ENCODE results near the gene SCUBE1. TPM values are rescaled to one million over a fixed set of nuclear protein-coding genes. Genes with fewer than 3 reads are reported as not detected.

Gene SCUBE1
- total and polyA plus RNA-seq, 2 experiments from 2014 or later: 2.1 to 2.2 TPM

- Histone ChIP-seq H3K27ac (no peak overlapping the region), H3K9me2 (replicated peaks; ENCODE audit: insufficient read depth) (no peaks in the 10 kb centered on the region), H3K27me3 (no peaks in the 10 kb centered on the region), H3K4me1 (ENCODE audit: insufficient read depth) (no peaks in the 10 kb centered on the region), H3K9me3 (ENCODE audit: low read depth) (no peaks in the 10 kb centered on the region), H3K4me2 (no peak overlapping the region), H2AFZ (no peak overlapping the region), H3K79me2 (no peaks in the 10 kb centered on the region), H3K4me3 (no peak overlapping the region), H4K20me1 (ENCODE audit: insufficient read depth, poor library complexity, severe bottlenecking) (no peaks in the 10 kb centered on the region), H3K36me3 (replicated peaks; ENCODE audit: insufficient read depth, low read depth) (no peaks in the 10 kb centered on the region)
- WGBS (ENCODE audit: low lambda C conversion rate, missing lambda C conversion rate): 92% methylated on average over 16 of the region's 16 CpGs
- TF ChIP-seq EZH2 (IDR thresholded peaks at IDR 0.05; ENCODE audit: borderline replicate concordance): no peak
- no peak for TF ChIP-seq EZH2phosphoT487 (IDR thresholded peaks at IDR 0.05; ENCODE audit: low read depth, severe bottlenecking, unreplicated experiment)
- no peak for TF ChIP-seq CTCF (IDR thresholded peaks at IDR 0.05; ENCODE audit: poor library complexity)
- DNase-seq (ENCODE audit: low spot score): no peak
Measured at GRCh38 chr22:43249789-43250471, 93.2 kb downstream of the SCUBE1 start.

- 88% methylated on average over 10 of the region's 10 CpGs for WGBS (ENCODE audit: low lambda C conversion rate, missing lambda C conversion rate)
- DNase-seq (ENCODE audit: low spot score): no peak
- TF ChIP-seq EZH2 (IDR thresholded peaks at IDR 0.05; ENCODE audit: borderline replicate concordance): no peak
- TF ChIP-seq EZH2phosphoT487 (IDR thresholded peaks at IDR 0.05; ENCODE audit: low read depth, severe bottlenecking, unreplicated experiment): no peak
- no peak for TF ChIP-seq CTCF (IDR thresholded peaks at IDR 0.05; ENCODE audit: poor library complexity)
Measured at GRCh38 chr22:43247546-43248260, 95.5 kb downstream of the SCUBE1 start.

GRCh38 chr22:43246188-43246587 is 97.0 kb downstream of the SCUBE1 start:
- no peaks in the 10 kb centered on the region for H4K20me1 ChIP-seq (ENCODE audit: insufficient read depth, poor library complexity, severe bottlenecking)
- 89% methylated on average over 4 of the region's 4 CpGs for WGBS (ENCODE audit: low lambda C conversion rate, missing lambda C conversion rate)
- no peaks in the 10 kb centered on the region for H3K27me3 ChIP-seq
- no peak for DNase-seq (ENCODE audit: low spot score)
- no peak overlapping the region for H3K4me3 ChIP-seq
- no peaks in the 10 kb centered on the region for H3K9me2 ChIP-seq (replicated peaks; ENCODE audit: insufficient read depth)
- no peak overlapping the region for H3K4me2 ChIP-seq
- no peaks in the 10 kb centered on the region for H3K9me3 ChIP-seq (ENCODE audit: low read depth)
- H3K36me3 ChIP-seq (replicated peaks; ENCODE audit: insufficient read depth, low read depth): no peaks in the 10 kb centered on the region
- H2AFZ ChIP-seq: no peak overlapping the region
- H3K4me1 ChIP-seq (ENCODE audit: insufficient read depth): no peaks in the 10 kb centered on the region
- no peak overlapping the region for H3K27ac ChIP-seq
- no peaks in the 10 kb centered on the region for H3K79me2 ChIP-seq
- TF ChIP-seq EZH2phosphoT487 (IDR thresholded peaks at IDR 0.05; ENCODE audit: low read depth, severe bottlenecking, unreplicated experiment) (no peak), CTCF (IDR thresholded peaks at IDR 0.05; ENCODE audit: poor library complexity) (no peak), EZH2 (IDR thresholded peaks at IDR 0.05; ENCODE audit: borderline replicate concordance) (no peak)

More at GRCh38 chr22:43247546-43248260, 95.5 kb downstream of the SCUBE1 start:
- Histone ChIP-seq H3K27me3 (no peaks in the 10 kb centered on the region), H3K79me2 (no peaks in the 10 kb centered on the region), H3K4me1 (ENCODE audit: insufficient read depth) (no peaks in the 10 kb centered on the region), H3K27ac (no peak overlapping the region), H3K4me2 (no peak overlapping the region), H3K4me3 (no peak overlapping the region), H3K9me2 (replicated peaks; ENCODE audit: insufficient read depth) (no peaks in the 10 kb centered on the region), H3K9me3 (ENCODE audit: low read depth) (no peaks in the 10 kb centered on the region), H3K36me3 (replicated peaks; ENCODE audit: insufficient read depth, low read depth) (no peaks in the 10 kb centered on the region), H2AFZ (no peak overlapping the region), H4K20me1 (ENCODE audit: insufficient read depth, poor library complexity, severe bottlenecking) (no peaks in the 10 kb centered on the region)
